Measurements from ENCODE around the gene PRKG2. TPM values are rescaled to one million over a fixed set of nuclear protein-coding genes. Genes with fewer than 3 reads are reported as not detected.
"Not testable (repeated sequence)": the region's sequence is repeated elsewhere in the genome, so short reads cannot be mapped to it uniquely, and the experiment has no call there.

Gene PRKG2
- total RNA-seq, 2 experiments from 2014 or later, result 0.05 to 0.14 TPM

GRCh38 chr4:81235982-81236749 lies 21.1 kb upstream of the PRKG2 start:
- CTCF ChIA-PET, result interaction anchor here (1.1 kb wide), 1 partner anchor 19 kb away, joined by 3 read pairs; no protein-coding TSS in a partner anchor
- Mint-ChIP-seq H3K9me3 (ENCODE audit: low read depth) (peaks cover 7% of the 10 kb centered on the region), H3K27ac (no peak overlapping the region), H3K4me1 (no peaks in the 10 kb centered on the region), H3K4me3 (no peak overlapping the region), H3K27me3 (peaks cover 10% of the 10 kb centered on the region), H3K36me3 (ENCODE audit: low read depth) (no peaks in the 10 kb centered on the region)
- POLR2A ChIA-PET, result no interaction called here
- intact Hi-C loops (cut with DNase I, micrococcal nuclease), result no loop called here
- DNase-seq, result no peak
- ATAC-seq, result no peak

GRCh38 chr4:81227968-81228367 lies 12.9 kb upstream of the PRKG2 start:
- ATAC-seq (no peak), DNase-seq (no peak)
- Mint-ChIP-seq H3K27me3 (peaks cover 9% of the 10 kb centered on the region), H3K4me1 (no peaks in the 10 kb centered on the region), H3K4me3 (no peak overlapping the region), H3K36me3 (ENCODE audit: low read depth) (no peaks in the 10 kb centered on the region), H3K9me3 (ENCODE audit: low read depth) (peaks cover 14% of the 10 kb centered on the region), H3K27ac (no peak overlapping the region)
- intact Hi-C loops (cut with DNase I, micrococcal nuclease), result no loop called here
- ChIA-PET POLR2A (no interaction called here), CTCF (no interaction called here)

GRCh38 chr4:81227138-81227537 lies 12.1 kb upstream of the PRKG2 start:
- Mint-ChIP-seq H3K36me3 (ENCODE audit: low read depth) (no peaks in the 10 kb centered on the region), H3K4me3 (no peak overlapping the region), H3K4me1 (no peaks in the 10 kb centered on the region), H3K27me3 (peaks cover 8% of the 10 kb centered on the region), H3K9me3 (ENCODE audit: low read depth) (peaks cover 14% of the 10 kb centered on the region), H3K27ac (no peak overlapping the region)
- intact Hi-C loops (cut with DNase I, micrococcal nuclease), result no loop called here
- no peak for DNase-seq
- ChIA-PET POLR2A (no interaction called here), CTCF (no interaction called here)
- no peak for ATAC-seq

- H3K27me3 Mint-ChIP-seq, result peaks cover 16% of the 10 kb centered on the region
- intact Hi-C loops (cut with DNase I, micrococcal nuclease), result no loop called here
- CTCF ChIA-PET, result no interaction called here
These were observed 10.2 kb upstream of the PRKG2 start for GRCh38 chr4:81225252-81225651.

GRCh38 chr4:81222082-81222472 lies 7.1 kb upstream of the PRKG2 start:
- intact Hi-C loops (cut with DNase I, micrococcal nuclease); H3K4me1 Mint-ChIP-seq; H3K4me3 Mint-ChIP-seq; H3K36me3 Mint-ChIP-seq (ENCODE audit: low read depth); H3K27ac Mint-ChIP-seq; H3K9me3 Mint-ChIP-seq (ENCODE audit: low read depth); POLR2A ChIA-PET; DNase-seq; ATAC-seq: not testable (repeated sequence)
- CTCF ChIA-PET, result interaction anchor here (1.2 kb wide), 1 partner anchor 11 kb away, joined by 5 read pairs; no protein-coding TSS in a partner anchor
- peaks cover 27% of the 10 kb centered on the region for H3K27me3 Mint-ChIP-seq

More at GRCh38 chr4:81225252-81225651, 10.2 kb upstream of the PRKG2 start:
- no peak for ATAC-seq
- H3K36me3 Mint-ChIP-seq (ENCODE audit: low read depth), result no peaks in the 10 kb centered on the region
- H3K27ac Mint-ChIP-seq, result no peak overlapping the region
- no peak for DNase-seq
- no peaks in the 10 kb centered on the region for H3K4me1 Mint-ChIP-seq
- POLR2A ChIA-PET, result no interaction called here
- peaks cover under 1% of the 10 kb centered on the region for H3K9me3 Mint-ChIP-seq (ENCODE audit: low read depth)
- H3K4me3 Mint-ChIP-seq, result no peak overlapping the region

- H3K4me1 Mint-ChIP-seq, result no peaks in the 10 kb centered on the region
- DNase-seq, result no peak
- no peaks in the 10 kb centered on the region for H3K36me3 Mint-ChIP-seq (ENCODE audit: low read depth)
- ChIA-PET CTCF (interaction anchor here (1.2 kb wide), 1 partner anchor 10 kb away, joined by 5 read pairs; no protein-coding TSS in a partner anchor), POLR2A (no interaction called here)
- intact Hi-C loops (cut with DNase I, micrococcal nuclease), result no loop called here
- peaks cover 28% of the 10 kb centered on the region for H3K27me3 Mint-ChIP-seq
- no peak overlapping the region for H3K27ac Mint-ChIP-seq
- no peak for ATAC-seq
- no peaks in the 10 kb centered on the region for H3K9me3 Mint-ChIP-seq (ENCODE audit: low read depth)
- H3K4me3 Mint-ChIP-seq, result no peak overlapping the region
These were observed 6.5 kb upstream of the PRKG2 start for GRCh38 chr4:81221303-81222081.

- peaks cover 36% of the 10 kb centered on the region for H3K27me3 Mint-ChIP-seq
- no peak overlapping the region for H3K27ac Mint-ChIP-seq
- no peak for DNase-seq
- CTCF ChIA-PET, result interaction anchor here (0.8 kb wide), 1 partner anchor 50 kb away, joined by 3 read pairs; no protein-coding TSS in a partner anchor
- POLR2A ChIA-PET, result no interaction called here
- no peaks in the 10 kb centered on the region for H3K9me3 Mint-ChIP-seq (ENCODE audit: low read depth)
- ATAC-seq, result no peak
- intact Hi-C loops (cut with DNase I, micrococcal nuclease), result no loop called here
- no peak overlapping the region for H3K4me3 Mint-ChIP-seq
- H3K36me3 Mint-ChIP-seq (ENCODE audit: low read depth), result no peaks in the 10 kb centered on the region
- peaks cover 6% of the 10 kb centered on the region for H3K4me1 Mint-ChIP-seq
These were observed 5.2 kb upstream of the PRKG2 start for GRCh38 chr4:81220271-81220670.

GRCh38 chr4:81218206-81218605 lies 3.2 kb upstream of the PRKG2 start:
- DNase-seq (no peak), ATAC-seq (no peak)
- Mint-ChIP-seq H3K4me1 (peaks cover 13% of the 10 kb centered on the region), H3K27ac (no peak overlapping the region), H3K4me3 (no peak overlapping the region), H3K27me3 (peaks cover 41% of the 10 kb centered on the region), H3K9me3 (ENCODE audit: low read depth) (no peaks in the 10 kb centered on the region), H3K36me3 (ENCODE audit: low read depth) (no peaks in the 10 kb centered on the region)
- CTCF ChIA-PET, result interaction anchor here (0.7 kb wide), 1 partner anchor 18 kb away, joined by 3 read pairs; no protein-coding TSS in a partner anchor
- POLR2A ChIA-PET, result no interaction called here
- intact Hi-C loops (cut with DNase I, micrococcal nuclease), result no loop called here

- H3K27me3 Mint-ChIP-seq, result peaks cover 41% of the 10 kb centered on the region
- intact Hi-C loops (cut with DNase I, micrococcal nuclease), result no loop called here
These were observed 2.8 kb upstream of the PRKG2 start for GRCh38 chr4:81217779-81218178.

GRCh38 chr4:81215931-81216330 lies 909 bp upstream of the PRKG2 start:
- no peaks in the 10 kb centered on the region for H3K36me3 Mint-ChIP-seq (ENCODE audit: low read depth)
- intact Hi-C loops (cut with DNase I, micrococcal nuclease), result no loop called here
- no peak for DNase-seq
- no peaks in the 10 kb centered on the region for H3K9me3 Mint-ChIP-seq (ENCODE audit: low read depth)
- H3K4me1 Mint-ChIP-seq, result peaks cover 13% of the 10 kb centered on the region
- POLR2A ChIA-PET, result no interaction called here
- no peak overlapping the region for H3K27ac Mint-ChIP-seq
- no peak overlapping the region for H3K4me3 Mint-ChIP-seq
- no peak for ATAC-seq
- CTCF ChIA-PET, result interaction anchor here (0.9 kb wide), 1 partner anchor 12 kb away, joined by 3 read pairs; no protein-coding TSS in a partner anchor
- H3K27me3 Mint-ChIP-seq, result peaks cover 39% of the 10 kb centered on the region

More at GRCh38 chr4:81217779-81218178, 2.8 kb upstream of the PRKG2 start:
- H3K9me3 Mint-ChIP-seq (ENCODE audit: low read depth), result no peaks in the 10 kb centered on the region
- POLR2A ChIA-PET, result no interaction called here
- H3K36me3 Mint-ChIP-seq (ENCODE audit: low read depth), result no peaks in the 10 kb centered on the region
- H3K27ac Mint-ChIP-seq, result no peak overlapping the region
- ATAC-seq (no peak), DNase-seq (no peak)
- CTCF ChIA-PET, result interaction anchor here (0.7 kb wide), 1 partner anchor 18 kb away, joined by 3 read pairs; no protein-coding TSS in a partner anchor
- no peak overlapping the region for H3K4me3 Mint-ChIP-seq
- H3K4me1 Mint-ChIP-seq, result peaks cover 13% of the 10 kb centered on the region

GRCh38 chr4:81214144-81214880 lies 710 bp downstream of the PRKG2 start:
- intact Hi-C loops (cut with DNase I, micrococcal nuclease), result loop anchor here in 1 of 2 experiments (5.0 kb wide), 1 partner anchor 138 kb away; no protein-coding TSS in a partner anchor
- peak overlapping the region; percentile 36 for H3K4me3 Mint-ChIP-seq

More at GRCh38 chr4:81214144-81214880, 710 bp downstream of the PRKG2 start:
- POLR2A ChIA-PET, result no interaction called here
- CTCF ChIA-PET, result no interaction called here
- Mint-ChIP-seq H3K27me3 (peaks cover 34% of the 10 kb centered on the region), H3K27ac (no peak overlapping the region), H3K36me3 (ENCODE audit: low read depth) (no peaks in the 10 kb centered on the region), H3K9me3 (ENCODE audit: low read depth) (peaks cover under 1% of the 10 kb centered on the region), H3K4me1 (peaks cover 13% of the 10 kb centered on the region)
- peak; percentile 56 for ATAC-seq
- peak; percentile 27 for DNase-seq
